GM21619 (cell line): ENCODE results near the gene VASH1.

ENCODE experiments used
- ATAC-seq: cut with Tn5 transposase; IDR thresholded peaks from one replicate; pipeline ENCODE4 v1.9.1; 2021; ENCODE audit not compliant: unreplicated experiment

Gene VASH1

GRCh38 chr14:76770521-76771436 lies 9.5 kb downstream of the VASH1 start:
- no peak for ATAC-seq

DNA sequence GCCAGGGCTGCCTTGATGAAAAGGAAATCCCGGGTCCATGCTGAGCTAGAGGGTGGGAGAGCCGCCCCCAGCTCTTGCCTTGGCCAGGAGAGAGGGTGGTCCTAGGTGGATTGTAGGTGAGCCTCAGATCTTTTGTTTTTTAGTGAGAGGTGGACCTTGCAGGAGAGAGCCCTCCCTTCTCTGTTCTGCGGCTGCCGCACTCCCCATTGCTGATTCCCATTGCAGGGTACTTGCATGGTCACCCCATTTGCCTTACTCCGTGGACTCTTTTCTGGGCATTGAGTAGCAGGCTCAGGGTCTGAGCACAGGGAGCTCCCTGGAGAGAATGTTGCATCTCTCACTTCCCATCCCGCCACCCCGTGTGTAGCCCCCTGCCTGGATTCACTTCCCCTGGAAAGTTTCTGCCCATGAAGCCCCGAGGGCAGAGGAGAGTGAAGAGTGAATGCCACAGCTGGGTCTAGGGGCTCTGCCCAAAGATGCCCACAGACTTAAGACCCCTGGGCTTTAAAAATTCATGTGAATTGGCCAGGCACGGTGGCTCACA lies 10.2 kb downstream of the VASH1 start:
- no peak for ATAC-seq

DNA sequence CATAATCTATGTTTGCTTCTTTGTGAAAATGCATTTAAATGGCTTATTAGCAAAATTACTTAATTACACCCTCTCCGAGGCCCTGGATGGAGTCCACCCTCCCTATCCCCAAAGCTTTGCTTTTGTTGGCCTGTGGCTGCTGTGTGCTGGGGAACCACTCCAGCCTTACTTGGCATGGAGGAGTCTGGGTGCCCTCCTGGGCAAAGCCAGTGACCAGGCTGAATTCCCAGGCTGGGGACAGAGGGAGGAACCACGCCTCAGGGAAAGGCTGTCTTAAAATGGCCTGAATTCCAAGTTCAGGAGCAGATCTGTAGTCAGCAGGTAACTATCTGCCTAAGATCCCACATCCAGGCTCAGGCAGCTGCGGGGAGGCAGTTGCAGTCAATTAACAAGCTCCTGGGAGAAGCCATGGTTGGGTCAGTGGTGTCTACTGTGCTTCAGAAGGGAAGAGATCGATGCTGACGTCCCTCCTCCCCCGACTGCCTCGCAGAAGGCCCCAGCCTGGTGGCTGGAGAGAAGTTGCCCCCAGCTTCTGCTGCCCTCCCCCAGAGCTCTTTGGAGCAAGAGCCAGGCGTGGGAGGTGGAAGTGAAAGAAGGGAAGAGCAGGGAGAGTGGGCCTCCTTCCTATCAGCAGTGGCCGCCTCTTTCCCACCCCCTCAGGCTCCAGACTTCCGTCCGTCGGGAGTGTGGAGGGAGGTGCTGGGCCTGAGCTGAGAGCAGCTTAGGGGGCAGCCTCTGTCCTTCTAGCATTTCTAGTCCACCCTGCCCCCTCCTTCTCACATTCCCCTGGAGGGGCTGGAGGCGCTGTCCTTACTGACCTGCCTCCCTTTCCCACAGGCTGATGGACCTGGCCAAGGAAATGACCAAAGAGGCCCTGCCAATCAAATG lies 11.3 kb downstream of the VASH1 start:
- ATAC-seq: no peak

- no peak for ATAC-seq
These were observed 12.1 kb downstream of the VASH1 start for GRCh38 chr14:76773188-76773885.

DNA sequence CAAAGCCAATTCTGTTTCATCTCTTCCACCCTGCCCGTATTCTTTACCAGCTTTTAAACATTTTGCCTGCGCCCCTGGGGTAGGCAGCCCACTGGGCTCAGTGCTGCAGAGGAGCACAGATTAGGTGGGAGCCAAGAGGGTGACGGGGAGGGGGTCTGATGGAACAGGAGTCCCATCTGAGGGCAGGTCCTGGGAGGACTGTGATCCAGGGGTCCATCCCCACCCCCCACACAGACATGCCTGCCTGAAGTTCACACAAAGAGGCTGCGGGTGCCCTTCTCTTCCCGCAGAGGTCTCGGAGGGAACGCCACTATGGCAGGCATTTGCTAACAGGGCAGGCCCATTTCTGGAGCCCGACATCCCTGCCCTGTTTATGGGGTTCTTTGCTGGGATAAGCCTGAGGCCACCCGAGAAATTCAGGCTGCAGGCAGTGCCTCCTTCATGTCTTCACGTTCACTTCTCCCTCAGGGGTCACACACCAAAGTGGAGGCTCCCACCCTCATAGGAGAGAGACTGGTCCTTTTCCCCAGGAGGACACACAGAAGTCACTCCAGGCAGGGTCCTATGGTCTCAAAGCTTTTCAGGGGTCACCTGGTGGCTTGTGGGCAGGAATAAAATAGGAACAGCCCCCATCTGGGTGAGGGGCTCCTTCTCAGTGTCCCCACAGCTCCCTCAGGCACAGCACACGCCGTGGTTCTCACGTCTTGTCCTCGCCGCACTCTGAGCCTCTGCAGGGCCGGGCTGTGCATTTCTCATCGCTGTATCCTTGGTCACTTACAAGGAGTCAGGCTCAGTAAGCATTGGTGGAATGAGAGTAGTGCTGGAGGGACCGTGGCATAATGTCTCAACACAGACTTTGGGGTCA lies 12.9 kb downstream of the VASH1 start:
- ATAC-seq: no peak

DNA sequence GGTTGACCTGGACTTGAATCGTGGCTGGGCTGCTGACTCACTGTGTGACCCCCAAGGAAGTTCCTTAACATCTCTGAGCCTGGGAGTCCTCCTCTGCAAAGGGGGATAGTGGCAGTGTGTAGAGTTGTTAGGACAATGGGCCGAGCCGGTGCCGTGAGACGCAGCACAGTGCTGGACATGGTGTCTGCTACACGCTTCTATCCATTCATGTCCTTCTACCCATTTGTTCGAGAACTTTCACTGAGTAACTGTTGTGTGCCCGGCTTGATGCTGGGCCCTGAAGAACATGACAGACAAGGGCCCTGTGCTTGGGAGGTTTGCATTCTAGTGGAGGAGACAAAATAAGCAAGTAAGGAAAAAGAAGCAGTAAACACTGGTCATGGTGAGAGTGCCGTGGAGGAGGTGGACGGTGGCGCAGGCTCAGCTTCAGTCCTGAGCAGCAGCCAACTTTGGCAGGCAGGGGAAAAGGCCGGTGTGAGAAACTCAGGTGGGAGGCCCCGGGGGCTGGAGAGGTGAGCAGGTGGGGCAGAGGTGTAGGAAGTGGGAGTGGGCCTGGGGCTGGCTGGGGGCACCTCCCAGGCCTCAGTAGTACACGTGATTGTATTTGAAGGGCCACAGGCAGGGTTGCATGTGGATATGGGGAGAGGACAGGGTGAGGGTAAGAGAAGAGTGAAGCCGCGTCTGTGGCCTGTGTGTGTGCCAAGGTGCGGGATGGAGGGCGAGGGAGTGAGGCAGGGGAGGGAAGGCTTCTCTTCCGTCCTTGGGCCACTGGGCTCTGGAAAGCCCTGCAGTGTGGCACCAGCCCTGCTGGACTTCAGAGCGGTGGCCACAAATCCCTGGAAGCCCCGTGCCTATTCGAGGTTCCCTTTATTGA lies 13.8 kb downstream of the VASH1 start:
- ATAC-seq: no peak

DNA sequence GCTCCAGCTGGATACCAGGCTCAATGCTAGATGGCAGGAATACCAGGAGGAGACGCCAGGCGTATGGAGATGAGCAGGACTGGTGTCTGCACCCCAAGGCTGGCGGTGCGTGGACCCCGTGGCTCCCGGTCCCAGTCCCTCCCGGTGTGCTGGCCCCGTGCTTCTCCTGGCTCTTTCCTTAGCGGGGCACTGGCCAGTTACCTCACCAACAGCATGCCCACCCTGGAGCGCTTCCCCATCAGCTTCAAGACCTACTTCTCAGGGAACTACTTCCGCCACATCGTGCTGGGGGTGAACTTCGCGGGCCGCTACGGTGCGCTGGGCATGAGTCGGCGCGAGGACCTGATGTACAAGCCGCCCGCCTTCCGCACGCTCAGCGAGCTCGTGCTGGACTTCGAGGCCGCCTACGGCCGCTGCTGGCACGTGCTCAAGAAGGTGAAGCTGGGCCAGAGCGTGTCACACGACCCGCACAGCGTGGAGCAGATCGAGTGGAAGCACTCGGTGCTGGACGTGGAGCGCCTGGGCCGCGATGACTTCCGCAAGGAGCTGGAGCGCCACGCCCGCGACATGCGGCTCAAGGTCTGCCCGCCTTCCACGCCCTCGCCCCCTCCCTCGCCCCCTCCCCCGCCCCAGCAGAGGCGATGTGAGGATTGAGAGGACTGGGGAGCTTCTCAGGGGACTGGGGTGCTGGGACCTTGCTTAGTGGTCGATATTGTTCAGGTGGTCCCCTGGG lies 14.6 kb downstream of the VASH1 start:
- no peak for ATAC-seq

DNA sequence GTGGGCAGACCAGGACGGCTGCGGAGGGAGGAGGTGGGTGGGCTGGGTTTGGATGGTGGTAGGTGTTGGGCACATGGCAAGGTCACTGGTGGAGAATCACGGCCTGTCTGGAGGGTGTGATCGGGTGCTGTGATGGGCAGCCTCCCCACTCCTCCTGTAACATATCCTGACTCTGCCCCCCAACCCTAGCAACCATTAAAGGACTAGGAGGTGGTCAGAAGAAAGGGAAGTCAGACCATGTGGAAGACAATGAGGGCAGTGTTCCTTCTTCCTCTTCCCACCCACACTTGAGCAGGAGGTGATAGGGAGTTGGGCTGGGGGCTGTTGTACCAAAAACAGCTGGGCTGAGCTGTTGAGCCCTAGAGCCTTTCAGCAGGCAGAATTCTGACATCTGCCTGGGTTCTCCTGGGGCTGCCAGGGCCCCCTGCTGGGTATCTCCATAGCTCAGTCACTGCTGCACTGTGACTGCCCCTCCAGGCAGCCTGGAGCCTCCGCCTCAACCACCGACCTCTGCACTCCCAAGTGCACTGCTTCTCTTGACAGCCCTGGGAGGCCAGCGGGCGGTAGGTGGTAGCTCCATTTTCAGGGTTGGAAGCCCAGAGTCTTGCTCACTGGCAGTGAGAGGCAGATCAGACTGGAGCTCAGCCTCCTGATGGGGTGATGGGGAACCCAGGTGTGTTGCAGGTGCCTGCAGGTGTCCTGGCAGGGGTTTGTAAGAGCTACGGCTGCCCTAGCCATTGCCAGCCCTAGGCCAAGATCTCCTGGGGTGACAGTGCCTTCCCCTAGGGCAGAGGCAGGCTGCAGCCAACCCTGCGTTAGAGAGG lies 15.4 kb downstream of the VASH1 start:
- ATAC-seq: no peak

- no peak for ATAC-seq
These were observed 16.5 kb downstream of the VASH1 start for GRCh38 chr14:76777721-76778120.

DNA sequence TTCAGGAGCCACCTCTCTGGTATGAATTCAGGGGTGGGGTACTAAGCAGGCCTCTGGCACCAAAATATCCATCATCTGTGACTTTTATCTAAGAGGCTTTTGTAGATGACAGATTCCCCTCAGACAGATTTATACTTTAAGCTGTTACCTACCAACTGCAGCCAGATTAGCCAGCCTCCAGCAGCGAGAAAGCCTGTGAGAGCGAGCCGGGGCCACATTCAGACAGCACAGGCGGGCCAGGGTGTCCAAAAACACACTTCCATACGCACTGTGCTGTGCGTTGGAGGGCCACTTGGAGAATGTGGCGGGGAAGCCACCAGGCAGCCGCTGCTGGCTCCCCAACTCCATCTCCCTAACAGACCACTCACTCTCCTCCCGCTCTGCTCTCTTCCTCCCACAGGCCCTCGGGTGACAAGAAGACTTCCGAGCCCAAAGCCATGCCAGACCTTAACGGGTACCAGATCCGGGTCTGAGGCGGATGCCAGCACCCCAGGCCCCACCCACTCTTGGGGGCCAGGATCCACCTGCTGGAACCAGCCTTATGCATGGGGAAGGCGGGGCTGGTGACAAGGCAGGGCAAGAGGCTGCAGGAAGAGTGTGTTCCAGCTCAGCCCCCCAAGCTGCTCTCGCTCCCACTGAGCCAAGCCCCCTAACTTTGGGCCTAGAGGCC lies 17.4 kb downstream of the VASH1 start:
- ATAC-seq: no peak

DNA sequence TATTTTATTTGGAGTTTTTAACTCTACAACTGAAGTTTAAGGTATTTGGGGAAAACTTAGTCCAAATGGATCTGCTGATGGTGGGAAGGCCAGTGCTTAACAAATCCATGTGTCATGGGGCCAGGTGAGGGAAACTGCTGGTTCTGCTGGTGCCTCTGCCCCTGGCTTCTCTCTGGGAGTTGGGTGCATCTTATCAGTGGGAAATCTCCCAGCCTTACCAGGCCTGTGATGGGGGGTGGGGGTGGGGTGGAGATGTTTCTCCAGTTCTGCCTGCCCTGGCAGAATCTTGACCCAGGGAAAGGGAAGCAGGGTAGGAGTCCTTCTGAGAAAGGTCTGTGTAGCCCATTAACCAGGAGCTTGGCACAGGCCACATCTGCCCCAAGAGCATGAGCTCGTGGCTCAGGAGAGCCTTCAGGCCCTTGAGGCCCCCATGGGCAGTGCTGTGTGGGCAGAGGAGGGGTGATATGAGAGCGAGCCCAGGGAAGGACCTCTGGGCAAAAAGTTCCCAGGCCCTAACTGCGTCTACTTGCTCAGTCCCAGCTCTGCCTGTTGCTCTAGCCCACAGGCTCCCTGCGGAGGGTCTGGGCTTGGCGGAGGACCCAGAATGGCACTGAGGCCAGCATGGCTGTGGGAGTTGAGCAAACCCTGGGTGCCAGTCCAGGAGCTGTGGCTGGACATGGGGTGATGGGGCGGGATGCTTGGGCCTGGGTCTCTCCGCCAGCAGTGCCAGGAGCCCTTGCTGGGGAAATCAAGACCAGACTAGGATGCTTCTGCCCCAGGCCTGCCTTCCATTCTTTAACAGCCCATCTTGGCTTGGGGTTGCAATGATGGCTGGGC lies 18.2 kb downstream of the VASH1 start:
- no peak for ATAC-seq

- no peak for ATAC-seq
These were observed 18.7 kb downstream of the VASH1 start for GRCh38 chr14:76780058-76780345.

DNA sequence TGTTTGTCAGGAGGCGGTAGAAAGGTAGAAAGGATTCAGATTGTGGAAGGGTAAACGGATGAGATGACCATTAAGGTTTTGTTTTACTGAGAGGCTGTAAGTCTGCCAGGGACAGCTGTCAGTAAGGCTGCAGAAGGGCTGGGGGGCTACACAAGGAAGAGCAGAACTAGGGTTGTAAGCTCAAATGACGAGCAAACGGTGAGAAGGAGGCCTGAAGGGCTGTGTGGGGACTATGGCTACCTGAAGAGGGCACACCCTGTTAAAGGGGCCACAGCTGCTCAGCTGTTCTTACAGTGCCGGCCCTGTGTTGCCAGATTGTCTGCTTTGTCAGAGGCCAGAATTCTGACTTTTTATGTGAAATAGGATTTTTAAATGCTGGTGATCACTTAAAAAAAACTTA lies 19.1 kb downstream of the VASH1 start:
- no peak for ATAC-seq

DNA sequence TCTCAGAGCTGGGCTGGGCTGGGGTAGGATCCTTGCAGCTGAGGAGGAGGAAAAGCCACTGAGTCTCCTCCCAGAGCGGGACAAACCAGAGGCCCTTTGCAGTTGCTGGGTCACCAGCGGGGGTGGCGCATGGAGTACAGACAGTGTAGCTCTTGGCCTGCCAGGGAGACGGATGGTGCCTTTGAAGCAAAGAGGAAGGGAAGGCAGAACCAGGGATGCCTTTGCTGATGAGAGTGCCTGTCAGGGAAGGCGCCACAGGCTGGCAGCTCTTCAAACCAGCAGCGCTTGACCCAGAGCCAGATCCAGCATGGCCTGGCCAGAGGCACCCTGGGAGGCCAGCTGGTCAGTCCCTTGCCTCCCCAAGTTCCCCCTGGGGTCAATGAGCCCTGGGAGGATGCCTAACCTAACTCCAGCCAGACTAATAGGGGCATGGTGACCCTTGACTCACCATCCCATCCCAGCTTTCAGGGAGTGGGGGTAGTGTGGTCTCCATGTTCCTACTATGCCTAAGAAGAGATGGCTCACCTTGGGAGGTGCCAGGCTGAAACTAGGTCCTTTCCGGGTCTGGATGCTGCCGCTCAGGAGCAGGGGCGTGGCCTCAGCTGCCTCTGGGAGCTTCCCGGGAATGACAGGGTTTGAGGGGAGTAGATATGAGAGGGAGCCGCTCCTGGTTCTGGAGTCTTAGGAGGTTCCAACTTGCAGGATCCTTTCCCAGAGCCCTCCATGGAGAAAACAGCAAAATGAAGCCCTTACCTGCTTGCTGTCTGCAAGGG lies 19.8 kb downstream of the VASH1 start:
- no peak for ATAC-seq

GRCh38 chr14:76781648-76782051 lies 20.4 kb downstream of the VASH1 start:
- ATAC-seq: no peak
